Measurements from ENCODE around the gene ABCC4.

The ABCC4 gene

GRCh38 chr13:95301183-95301967 lies at the start of gene ABCC4:
Gene ABCC4, minus strand, starts transcription at chr13:95301451. Its CDS starts 137 bp downstream, at chr13:95301314.
- peak; percentile 65 for DNase-seq

GRCh38 chr13:95349267-95349666 lies 48.0 kb upstream of the ABCC4 start:
- no peak for DNase-seq

- DNase-seq = no peak
Measured at GRCh38 chr13:95343944-95344343, 42.7 kb upstream of the ABCC4 start.

- no peak for DNase-seq
Measured at GRCh38 chr13:95341441-95341840, 40.2 kb upstream of the ABCC4 start.

GRCh38 chr13:95338905-95339304 lies 37.7 kb upstream of the ABCC4 start:
- no peak for DNase-seq

- no peak for DNase-seq
Measured at GRCh38 chr13:95337597-95337996, 36.3 kb upstream of the ABCC4 start.

GRCh38 chr13:95335667-95336066 lies 34.4 kb upstream of the ABCC4 start:
- DNase-seq = no peak

GRCh38 chr13:95328386-95328785 lies 27.1 kb upstream of the ABCC4 start:
- DNase-seq = no peak

GRCh38 chr13:95327190-95327589 lies 25.9 kb upstream of the ABCC4 start:
- no peak for DNase-seq

- no peak for DNase-seq
Measured at GRCh38 chr13:95326695-95327094, 25.4 kb upstream of the ABCC4 start.

- no peak for DNase-seq
Measured at GRCh38 chr13:95325485-95325884, 24.2 kb upstream of the ABCC4 start.

GRCh38 chr13:95323930-95324662 lies 22.8 kb upstream of the ABCC4 start:
- DNase-seq = no peak

- DNase-seq = no peak
Measured at GRCh38 chr13:95319551-95320274, 18.5 kb upstream of the ABCC4 start.

- no peak for DNase-seq
Measured at GRCh38 chr13:95317039-95317989, 16.1 kb upstream of the ABCC4 start.

GRCh38 chr13:95315752-95316151 lies 14.5 kb upstream of the ABCC4 start:
- DNase-seq = no peak

- no peak for DNase-seq
Measured at GRCh38 chr13:95307507-95307906, 6.3 kb upstream of the ABCC4 start.

GRCh38 chr13:95304453-95304852 lies 3.2 kb upstream of the ABCC4 start:
- DNase-seq = no peak

- peak; percentile 35 for DNase-seq
Measured at GRCh38 chr13:95301968-95302393, 730 bp upstream of the ABCC4 start.

GRCh38 chr13:95300625-95301182 lies 547 bp downstream of the ABCC4 start:
- DNase-seq = peak; percentile 47

- no peak for DNase-seq
Measured at GRCh38 chr13:95298971-95299621, 2.2 kb downstream of the ABCC4 start.

GRCh38 chr13:95298169-95298965 lies 2.9 kb downstream of the ABCC4 start:
- DNase-seq = no peak

All from NCI-H1105 treated with DMSO at 0.1 percent for 48 hours (cell line).